Osteoblast (primary cell): ENCODE data around the gene LIN28A. TPM values are rescaled to one million over a fixed set of nuclear protein-coding genes. Genes with fewer than 3 reads are reported as not detected.

Experiments used
- DNase-seq: peaks from one replicate; pipeline ENCODE4 v3.0.0; 2011; ENCODE audit warnings: low spot score, mixed read lengths; ENCODE audit not compliant: insufficient read length; ENCODE audit errors: missing footprints
- H2AFZ ChIP-seq: 2 replicates; pipeline ENCODE4 v1.6.0; 2011; ENCODE audit warnings: mild to moderate bottlenecking, low read length
- H3K27ac ChIP-seq: 2 replicates; pipeline ENCODE4 v1.5.1; 2011; ENCODE audit warnings: mild to moderate bottlenecking, low read depth, low read length, moderate library complexity
- H3K27me3 ChIP-seq: 2 replicates; pipeline ENCODE4 v1.6.0; 2012; ENCODE audit warnings: mild to moderate bottlenecking, control low read depth, inconsistent platforms, low read length, moderate library complexity; ENCODE audit not compliant: insufficient read depth
- H3K36me3 ChIP-seq: 2 replicates; pipeline ENCODE4 v1.5.1; 2011; ENCODE audit warnings: mild to moderate bottlenecking, low read length, control low read depth, moderate library complexity; ENCODE audit not compliant: insufficient read depth
- H3K4me1 ChIP-seq: 2 replicates; pipeline ENCODE4 v1.5.1; 2011; ENCODE audit warnings: mild to moderate bottlenecking, low read length, control low read depth, moderate library complexity; ENCODE audit not compliant: insufficient read depth
- H3K4me2 ChIP-seq: 2 replicates; pipeline ENCODE4 v1.6.0; 2011; ENCODE audit warnings: mild to moderate bottlenecking, low read length; ENCODE audit not compliant: insufficient read depth
- H3K4me3 ChIP-seq: fragments of 200-600 bp; sonication (generic); 3 replicates; pipeline ENCODE4 v1.5.1; 2012; ENCODE audit warnings: mild to moderate bottlenecking, low read length, inconsistent platforms; ENCODE audit not compliant: insufficient read depth
- H3K79me2 ChIP-seq: 2 replicates; pipeline ENCODE4 v1.6.0; 2012; ENCODE audit warnings: mild to moderate bottlenecking, low read length, control low read depth, inconsistent platforms; ENCODE audit not compliant: insufficient read depth
- H3K9me3 ChIP-seq: 2 replicates; pipeline ENCODE4 v1.5.1; 2011; ENCODE audit warnings: low read depth, low read length, control low read depth
- H4K20me1 ChIP-seq: 2 replicates; pipeline ENCODE4 v1.6.0; 2012; ENCODE audit warnings: mild to moderate bottlenecking, low read length, control low read depth; ENCODE audit not compliant: insufficient read depth
- CTCF ChIP-seq: IDR thresholded peaks from 2 replicates; pipeline ENCODE4 v1.5.1; 2011; ENCODE audit warnings: mild to moderate bottlenecking, low read depth, low read length, moderate library complexity; ENCODE audit errors: extremely low read depth
- total RNA-seq: library from RNA; depleted of rRNA; stranded (reverse); fragments of >200 nt; gene quantifications from 2 replicates; pipeline ENCODE4 v1.2.3, GENCODE V29; 2012

Gene LIN28A
- total RNA-seq, result not detected in 2 replicates

GRCh38 chr1:26410706-26411623, at the start of gene LIN28A:
LIN28A (plus strand) TSS chr1:26410817; CDS start chr1:26410892, 75 bp downstream.
- H3K36me3 ChIP-seq, result no peaks in the 10 kb centered on the region
- H3K4me1 ChIP-seq, result no peaks in the 10 kb centered on the region
- DNase-seq, result peak; percentile 31
- peaks cover 69% of the 10 kb centered on the region for H3K27me3 ChIP-seq
- no peaks in the 10 kb centered on the region for H3K79me2 ChIP-seq
- no peak within 1 kb of the TSS for H3K4me2 ChIP-seq
- H3K9me3 ChIP-seq, result no peaks in the 10 kb centered on the region
- TF ChIP-seq CTCF, result no peak
- H2AFZ ChIP-seq, result no peak within 1 kb of the TSS
- H4K20me1 ChIP-seq, result peaks cover 2% of the 10 kb centered on the region
- H3K27ac ChIP-seq, result no peak within 1 kb of the TSS
- no peak within 1 kb of the TSS for H3K4me3 ChIP-seq

GRCh38 chr1:26361605-26362122, 49.0 kb upstream of the LIN28A start:
- Histone ChIP-seq H3K36me3 (no peaks in the 10 kb centered on the region), H4K20me1 (no peaks in the 10 kb centered on the region), H3K4me1 (no peaks in the 10 kb centered on the region), H3K4me3 (no peak overlapping the region), H3K27ac (no peak overlapping the region), H3K9me3 (no peaks in the 10 kb centered on the region), H3K79me2 (no peaks in the 10 kb centered on the region), H3K27me3 (peaks cover 56% of the 10 kb centered on the region), H3K4me2 (no peak overlapping the region), H2AFZ (no peak overlapping the region)
- no peak for TF ChIP-seq CTCF
- peak; percentile 50 for DNase-seq

GRCh38 chr1:26362331-26362730, 48.3 kb upstream of the LIN28A start:
- Histone ChIP-seq H3K4me3 (no peak overlapping the region), H3K36me3 (no peaks in the 10 kb centered on the region), H3K27me3 (peaks cover 53% of the 10 kb centered on the region)

More at GRCh38 chr1:26362331-26362730, 48.3 kb upstream of the LIN28A start:
- Histone ChIP-seq H4K20me1 (no peaks in the 10 kb centered on the region), H3K27ac (no peak overlapping the region), H3K79me2 (no peaks in the 10 kb centered on the region), H3K4me2 (no peak overlapping the region), H2AFZ (no peak overlapping the region), H3K9me3 (no peaks in the 10 kb centered on the region), H3K4me1 (no peaks in the 10 kb centered on the region)
- no peak for TF ChIP-seq CTCF
- DNase-seq, result no peak
